Keratinocyte (primary cell): ENCODE measurements around the gene HAO2. TPM values are rescaled to one million over a fixed set of nuclear protein-coding genes. Genes with fewer than 3 reads are reported as not detected.

Source experiments
- DNase-seq: peaks from one replicate; pipeline ENCODE4 v3.0.0-alpha.2; 2011; ENCODE audit warnings: low read depth, missing footprints, low spot score
- FAIRE-seq: peaks from 2 replicates; lab custom pipeline; 2011; peaks lifted over from hg19 to GRCh38; lab: Jason Lieb, UNC
- H2AFZ ChIP-seq: 2 replicates; pipeline ENCODE4 v1.6.0; 2012; ENCODE audit warnings: low read length, control low read depth, inconsistent platforms; ENCODE audit not compliant: control insufficient read depth
- H3K27ac ChIP-seq: 2 replicates; pipeline ENCODE4 v1.5.1; 2011; ENCODE audit warnings: low read length; ENCODE audit not compliant: control insufficient read depth, insufficient read depth
- H3K27me3 ChIP-seq: 3 replicates; pipeline ENCODE4 v1.6.0; 2011; ENCODE audit warnings: low read length; ENCODE audit not compliant: control insufficient read depth, insufficient read depth; ENCODE audit errors: extremely low read depth
- H3K36me3 ChIP-seq, 2 experiments: 2 replicates in 1 of 2; 3 replicates in 1 of 2; pipeline ENCODE4 v1.5.1; 2011; ENCODE audit warnings: low read length in 2 of 2, mild to moderate bottlenecking in 1 of 2; ENCODE audit not compliant: control insufficient read depth in 2 of 2, insufficient read depth in 2 of 2; ENCODE audit errors: extremely low read depth in 1 of 2
- H3K4me1 ChIP-seq: 3 replicates; pipeline ENCODE4 v1.5.1; 2011; ENCODE audit warnings: low read length; ENCODE audit not compliant: control insufficient read depth, insufficient read depth; ENCODE audit errors: extremely low read depth
- H3K4me2 ChIP-seq: 3 replicates; pipeline ENCODE4 v1.6.0; 2011; ENCODE audit warnings: low read depth, low read length; ENCODE audit not compliant: control insufficient read depth, insufficient read depth; ENCODE audit errors: extremely low read depth
- H3K4me3 ChIP-seq, 3 experiments: fragments of 200-600 bp in 1 of 3; sonication (generic) in 1 of 3; 2 replicates in 2 of 3; 3 replicates in 1 of 3; pipeline ENCODE4 v1.5.1; 2011 to 2016; ENCODE audit warnings: low read length in 3 of 3, mild to moderate bottlenecking in 3 of 3, control low read depth in 2 of 3, inconsistent platforms in 1 of 3, low read depth in 1 of 3, mixed read lengths in 1 of 3, mixed run types in 1 of 3, moderate library complexity in 1 of 3; ENCODE audit not compliant: control insufficient read depth in 2 of 3, insufficient read depth in 2 of 3; ENCODE audit errors: extremely low read depth in 1 of 3
- H3K79me2 ChIP-seq: 2 replicates; pipeline ENCODE4 v1.6.0; 2012; ENCODE audit warnings: low read length; ENCODE audit not compliant: control insufficient read depth, insufficient read depth
- H3K9ac ChIP-seq: 3 replicates; pipeline ENCODE4 v1.6.0; 2011; ENCODE audit warnings: low read length; ENCODE audit not compliant: control insufficient read depth, insufficient read depth; ENCODE audit errors: extremely low read depth
- H3K9me1 ChIP-seq: 3 replicates; pipeline ENCODE4 v1.6.0; 2011; ENCODE audit warnings: low read length; ENCODE audit not compliant: control insufficient read depth, insufficient read depth; ENCODE audit errors: extremely low read depth
- H3K9me3 ChIP-seq: 2 replicates; pipeline ENCODE4 v1.5.1; 2012; ENCODE audit warnings: low read depth, low read length; ENCODE audit not compliant: control insufficient read depth
- H4K20me1 ChIP-seq: 3 replicates; pipeline ENCODE4 v1.6.0; 2011; ENCODE audit warnings: low read length; ENCODE audit not compliant: control insufficient read depth, insufficient read depth; ENCODE audit errors: extremely low read depth
- CTCF ChIP-seq, 3 experiments: IDR thresholded peaks in 1 of 3; conservative IDR thresholded peaks in 1 of 3; optimal IDR thresholded peaks in 1 of 3; 2 replicates in 2 of 3; 3 replicates in 1 of 3; pipeline versions ENCODE3 to v1.5.1; 2011; ENCODE audit warnings: low read length in 3 of 3, mild to moderate bottlenecking in 3 of 3, moderate library complexity in 2 of 3, control low read depth in 1 of 3, inconsistent platforms in 1 of 3; ENCODE audit not compliant: insufficient read depth in 2 of 3; ENCODE audit errors: extremely low read depth in 1 of 3
- EZH2 ChIP-seq: IDR thresholded peaks from one replicate; pipeline ENCODE4 v1.6.1; 2012; ENCODE audit warnings: inconsistent platforms, mild to moderate bottlenecking, low read length, moderate library complexity
- dilution Hi-C: fragments of 300-500 bp; cut with MboI; formaldehyde crosslinking; loops from one replicate; pipeline ENCODE4 v1.7.0; 2020; ENCODE audit warnings: low sequenced_read_pairs; ENCODE audit not compliant: extremely low pct_ligation_motif_present
- polyA plus RNA-seq, 5 experiments: library from polyadenylated mRNA; depleted of rRNA in 3 of 5; stranded (reverse) in 3 of 5; stranded (forward) in 1 of 5; unstranded in 1 of 5; fragments of >200 nt; gene quantifications; 1 replicate in 1 of 5; 2 replicates in 3 of 5; 3 replicates in 1 of 5; pipeline versions ENCODE4 v1.2.1 to v1.2.3, GENCODE V29; 2011 to 2012; ENCODE audit warnings: missing spikeins in 2 of 5, low read depth in 1 of 5, low replicate concordance in 1 of 5

The HAO2 gene
- polyA plus RNA-seq, 1 donor (not counting 4 experiments of a cell fraction or from before 2014, with no cell fraction given), result not detected

GRCh38 chr1:119336848-119337247 is 31.7 kb upstream of the HAO2 start:
- Histone ChIP-seq H3K4me2 (no peak overlapping the region), H4K20me1 (no peaks in the 10 kb centered on the region), H3K27me3 (no peaks in the 10 kb centered on the region), H2AFZ (no peak overlapping the region), H3K9ac (no peak overlapping the region), H3K9me1 (no peaks in the 10 kb centered on the region), H3K36me3 (no peaks in the 10 kb centered on the region), H3K9me3 (no peaks in the 10 kb centered on the region), H3K27ac (no peak overlapping the region), H3K4me1 (peaks cover 7% of the 10 kb centered on the region), H3K4me3 (no peak overlapping the region), H3K79me2 (no peaks in the 10 kb centered on the region)
- FAIRE-seq (no peak), DNase-seq (no peak)
- dilution Hi-C loops, result no loop called here
- TF ChIP-seq EZH2 (no peak), CTCF (optimal IDR thresholded peaks at IDR 0.05 in 1 of 3, IDR thresholded peaks at IDR 0.05 in 1 of 3, conservative IDR thresholded peaks at IDR 0.05 in 1 of 3; ENCODE audit: extremely low read depth in 1 of 3, insufficient read depth in 2 of 3, low read length in 3 of 3) (no peak)

- Histone ChIP-seq H3K27me3 (no peaks in the 10 kb centered on the region), H2AFZ (no peak overlapping the region), H3K27ac (no peak overlapping the region), H4K20me1 (no peaks in the 10 kb centered on the region), H3K79me2 (no peaks in the 10 kb centered on the region), H3K4me1 (peaks cover 7% of the 10 kb centered on the region), H3K9me1 (no peaks in the 10 kb centered on the region), H3K4me3 (no peak overlapping the region), H3K4me2 (no peak overlapping the region), H3K9ac (no peak overlapping the region), H3K9me3 (no peaks in the 10 kb centered on the region), H3K36me3 (no peaks in the 10 kb centered on the region)
- FAIRE-seq (no peak), DNase-seq (no peak)
- TF ChIP-seq CTCF (optimal IDR thresholded peaks at IDR 0.05 in 1 of 3, IDR thresholded peaks at IDR 0.05 in 1 of 3, conservative IDR thresholded peaks at IDR 0.05 in 1 of 3; ENCODE audit: extremely low read depth in 1 of 3, insufficient read depth in 2 of 3, low read length in 3 of 3) (no peak), EZH2 (no peak)
- dilution Hi-C loops, result no loop called here
Measured at GRCh38 chr1:119338004-119338403, 30.6 kb upstream of the HAO2 start.
